Measurements from ENCODE around the gene NLRP5.

NLRP5 gene

GRCh38 chr19:56108447-56109195 is 122.0 kb downstream of the NLRP5 start:
- H3K9ac ChIP-seq (ENCODE audit: low read depth, low read length) = no peak overlapping the region; the same call in 1 of the 2 replicates
- peaks cover 48% of the 10 kb centered on the region for H3K4me1 ChIP-seq (ENCODE audit: insufficient read depth, low read length)
- no peaks in the 10 kb centered on the region for H3K36me3 ChIP-seq (ENCODE audit: insufficient read depth, low read length)
- no peaks in the 10 kb centered on the region for H3K9me3 ChIP-seq (ENCODE audit: control insufficient read depth, insufficient read depth, low read length)

GRCh38 chr19:56109226-56109625 is 122.7 kb downstream of the NLRP5 start:
- peaks cover 48% of the 10 kb centered on the region for H3K4me1 ChIP-seq (ENCODE audit: insufficient read depth, low read length)

DNA sequence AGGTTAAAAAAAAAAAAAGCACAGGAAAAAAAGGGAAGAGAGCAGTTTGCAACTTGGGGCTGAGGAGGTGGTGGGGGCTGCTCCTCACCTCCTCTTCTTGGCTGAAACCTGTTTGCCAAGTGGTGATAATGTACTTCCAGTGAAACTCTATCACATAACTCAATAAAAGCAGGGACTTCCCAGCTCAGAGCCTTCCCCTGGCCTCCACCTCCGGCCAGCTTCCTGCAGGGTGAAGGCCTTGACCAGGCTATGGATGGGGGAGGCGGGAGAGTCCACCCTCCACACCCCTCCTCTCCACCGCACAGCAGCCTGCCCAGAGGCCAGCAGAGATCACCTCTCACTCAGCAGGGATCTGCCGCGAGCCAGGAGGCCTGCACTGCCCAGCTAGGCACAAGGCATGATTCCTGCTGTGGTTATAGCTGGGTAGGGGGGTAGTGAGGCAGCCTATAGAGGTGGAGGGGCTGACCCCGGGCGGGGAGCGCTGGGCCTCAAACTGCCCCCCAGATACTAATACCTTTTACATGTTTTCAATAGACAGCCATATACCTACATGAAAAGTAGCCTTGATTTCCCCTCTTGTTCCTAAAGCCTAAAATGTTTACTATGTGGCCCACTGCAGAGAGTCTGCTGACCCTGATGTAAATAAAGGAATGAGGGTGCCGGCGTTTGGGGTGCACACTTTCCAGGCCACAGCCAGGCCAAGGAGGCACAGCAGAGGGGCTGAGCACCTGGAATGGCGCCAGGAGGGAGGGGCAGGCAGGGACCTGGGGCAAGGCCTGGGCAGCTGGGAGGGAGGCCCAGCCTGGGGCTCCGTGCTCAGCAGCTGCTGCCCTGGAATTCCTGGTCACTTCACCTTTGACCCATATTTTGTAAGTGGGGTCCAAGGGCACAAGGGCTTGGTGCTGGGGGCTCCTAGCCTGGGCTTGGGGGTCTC is 124.2 kb downstream of the NLRP5 start:
- Histone ChIP-seq H3K36me3 (ENCODE audit: insufficient read depth, low read length) (no peaks in the 10 kb centered on the region), H3K9ac (ENCODE audit: low read depth, low read length) (peak overlapping the region; percentile 26; the same call in 1 of the 2 replicates), H3K9me3 (ENCODE audit: control insufficient read depth, insufficient read depth, low read length) (no peaks in the 10 kb centered on the region), H3K4me1 (ENCODE audit: insufficient read depth, low read length) (peaks cover 43% of the 10 kb centered on the region)

More at GRCh38 chr19:56109226-56109625, 122.7 kb downstream of the NLRP5 start:
- H3K9ac ChIP-seq (ENCODE audit: low read depth, low read length) = no peak overlapping the region
- no peaks in the 10 kb centered on the region for H3K36me3 ChIP-seq (ENCODE audit: insufficient read depth, low read length)
- no peaks in the 10 kb centered on the region for H3K9me3 ChIP-seq (ENCODE audit: control insufficient read depth, insufficient read depth, low read length)

Measured in ES-I3 (cell line).